Neural progenitor cell (in vitro differentiated cells): ENCODE data around the gene NUAK1.

Experiments used
- EZH2 ChIP-seq: fragments of 200-600 bp; sonication (generic); IDR thresholded peaks from 2 replicates; pipeline ENCODE4 v1.6.1; 2017; ENCODE audit warnings: antibody characterized with exemption, mild to moderate bottlenecking, moderate library complexity
- EZH2phosphoT487 ChIP-seq: fragments of 200-600 bp; sonication (generic); IDR thresholded peaks from 2 replicates; pipeline ENCODE4 v1.6.1; 2017; ENCODE audit warnings: antibody characterized with exemption
- TF ChIP-seq, protein P1 (sequence below): fragments of 200-600 bp; sonication (generic); IDR thresholded peaks from 2 replicates; pipeline ENCODE4 v1.5.1; 2017; ENCODE audit warnings: antibody characterized with exemption, mild to moderate bottlenecking

DNA sequence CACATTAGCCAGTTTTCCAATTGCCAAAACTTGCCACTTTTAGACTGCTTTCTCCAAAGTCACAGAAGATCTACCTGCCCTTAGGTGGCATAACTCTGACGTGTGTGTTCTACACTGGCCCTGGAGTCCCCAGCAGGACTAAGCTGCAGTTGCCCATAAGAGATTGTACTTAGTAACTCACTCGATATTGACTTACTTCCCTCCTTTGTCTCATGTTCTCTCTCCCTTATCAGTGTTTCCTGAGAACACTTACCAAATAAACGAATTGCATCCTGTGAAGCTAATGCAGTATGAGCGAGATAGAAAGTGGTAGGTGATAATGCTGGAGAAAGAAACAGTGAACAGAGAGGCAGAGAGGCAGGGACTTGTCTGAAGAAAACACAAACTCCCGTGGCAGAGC is 117.2 kb downstream of the NUAK1 start:
- no peak for TF ChIP-seq EZH2
- TF ChIP-seq, protein P1, sequence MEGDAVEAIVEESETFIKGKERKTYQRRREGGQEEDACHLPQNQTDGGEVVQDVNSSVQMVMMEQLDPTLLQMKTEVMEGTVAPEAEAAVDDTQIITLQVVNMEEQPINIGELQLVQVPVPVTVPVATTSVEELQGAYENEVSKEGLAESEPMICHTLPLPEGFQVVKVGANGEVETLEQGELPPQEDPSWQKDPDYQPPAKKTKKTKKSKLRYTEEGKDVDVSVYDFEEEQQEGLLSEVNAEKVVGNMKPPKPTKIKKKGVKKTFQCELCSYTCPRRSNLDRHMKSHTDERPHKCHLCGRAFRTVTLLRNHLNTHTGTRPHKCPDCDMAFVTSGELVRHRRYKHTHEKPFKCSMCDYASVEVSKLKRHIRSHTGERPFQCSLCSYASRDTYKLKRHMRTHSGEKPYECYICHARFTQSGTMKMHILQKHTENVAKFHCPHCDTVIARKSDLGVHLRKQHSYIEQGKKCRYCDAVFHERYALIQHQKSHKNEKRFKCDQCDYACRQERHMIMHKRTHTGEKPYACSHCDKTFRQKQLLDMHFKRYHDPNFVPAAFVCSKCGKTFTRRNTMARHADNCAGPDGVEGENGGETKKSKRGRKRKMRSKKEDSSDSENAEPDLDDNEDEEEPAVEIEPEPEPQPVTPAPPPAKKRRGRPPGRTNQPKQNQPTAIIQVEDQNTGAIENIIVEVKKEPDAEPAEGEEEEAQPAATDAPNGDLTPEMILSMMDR = no peak
- no peak for TF ChIP-seq EZH2phosphoT487
